Activated T-cell treated with anti-CD3 and anti-CD28 coated beads for 48 hours (primary cell): ENCODE data around the gene CCT7.

Experiments used
- DNase-seq: peaks from one replicate; pipeline ENCODE4 v3.0.0-alpha.2; 2020; ENCODE audit warnings: low read depth

CCT7 gene

GRCh38 chr2:73268830-73269685, 35.0 kb downstream of the CCT7 start:
- DNase-seq = peak; percentile 62

GRCh38 chr2:73269686-73270465, 35.8 kb downstream of the CCT7 start:
- no peak for DNase-seq

- no peak for DNase-seq
Observed at GRCh38 chr2:73272270-73272669, 38.2 kb downstream of the CCT7 start.

- DNase-seq = no peak
Observed at GRCh38 chr2:73279852-73280251, 45.7 kb downstream of the CCT7 start.

- no peak for DNase-seq
Observed at GRCh38 chr2:73281244-73281643, 47.1 kb downstream of the CCT7 start.

GRCh38 chr2:73282924-73283544, 48.9 kb downstream of the CCT7 start:
- DNase-seq = no peak

GRCh38 chr2:73283545-73284295, 49.6 kb downstream of the CCT7 start:
- peak; percentile 42 for DNase-seq

GRCh38 chr2:73284296-73285158, 50.4 kb downstream of the CCT7 start, which contains the start of gene FBXO41:
TSS of gene FBXO41 (minus strand) at chr2:73284478. CDS start at chr2:73269630, 14,848 bp downstream.
- DNase-seq = peak; percentile 74

GRCh38 chr2:73285159-73285739, 51.1 kb downstream of the CCT7 start:
- no peak for DNase-seq

- DNase-seq = no peak
Observed at GRCh38 chr2:73286134-73286655, 52.1 kb downstream of the CCT7 start.

- DNase-seq = no peak
Observed at GRCh38 chr2:73289304-73289703, 55.2 kb downstream of the CCT7 start.

- no peak for DNase-seq
Observed at GRCh38 chr2:73290049-73290839, 56.1 kb downstream of the CCT7 start.

GRCh38 chr2:73291093-73291460, 57.0 kb downstream of the CCT7 start:
- peak; percentile 57 for DNase-seq

- DNase-seq = no peak
Observed at GRCh38 chr2:73291461-73292315, 57.6 kb downstream of the CCT7 start.

GRCh38 chr2:73292316-73292905, 58.3 kb downstream of the CCT7 start:
- DNase-seq = no peak

- DNase-seq = no peak
Observed at GRCh38 chr2:73292906-73293533, 58.9 kb downstream of the CCT7 start.

GRCh38 chr2:73293534-73294171, 59.5 kb downstream of the CCT7 start, which contains the start of gene EGR4:
TSS of gene EGR4 (minus strand) at chr2:73293548. CDS start at chr2:73293317, 231 bp downstream.
- peak; percentile 86 for DNase-seq
